Activated naive CD4-positive, alpha-beta T cell treated with anti-CD3 and anti-CD28 coated beads, Interleukin-2, amount 50 U/mL, for 24 hours (primary cell): ENCODE measurements around the gene AJAP1.

Experiments used
- H3K27ac Mint-ChIP-seq: one replicate; pipeline ENCODE4 v1.8.0; 2021; ENCODE audit warnings: mild to moderate bottlenecking, mixed read lengths
- H3K27me3 Mint-ChIP-seq: one replicate; pipeline ENCODE4 v1.8.0; 2021; ENCODE audit warnings: mixed read lengths
- H3K36me3 Mint-ChIP-seq: one replicate; pipeline ENCODE4 v1.8.0; 2021; ENCODE audit warnings: mixed read lengths
- H3K4me1 Mint-ChIP-seq: one replicate; pipeline ENCODE4 v1.8.0; 2021; ENCODE audit warnings: mixed read lengths
- H3K4me3 Mint-ChIP-seq: one replicate; pipeline ENCODE4 v1.8.0; 2021; ENCODE audit warnings: mild to moderate bottlenecking, mixed read lengths
- H3K9me3 Mint-ChIP-seq: one replicate; pipeline ENCODE4 v1.8.0; 2021; ENCODE audit warnings: mixed read lengths

AJAP1 gene

GRCh38 chr1:4796161-4797015 is 142.0 kb downstream of the AJAP1 start:
- H3K4me3 Mint-ChIP-seq, result no peak overlapping the region
- no peak overlapping the region for H3K27ac Mint-ChIP-seq
- H3K36me3 Mint-ChIP-seq, result no peaks in the 10 kb centered on the region
- H3K9me3 Mint-ChIP-seq, result no peaks in the 10 kb centered on the region
- H3K27me3 Mint-ChIP-seq, result peaks cover 11% of the 10 kb centered on the region
- no peaks in the 10 kb centered on the region for H3K4me1 Mint-ChIP-seq

GRCh38 chr1:4797016-4797410 is 142.6 kb downstream of the AJAP1 start:
- no peaks in the 10 kb centered on the region for H3K9me3 Mint-ChIP-seq
- no peaks in the 10 kb centered on the region for H3K4me1 Mint-ChIP-seq
- H3K27me3 Mint-ChIP-seq, result peaks cover 11% of the 10 kb centered on the region
- H3K4me3 Mint-ChIP-seq, result no peak overlapping the region
- H3K27ac Mint-ChIP-seq, result no peak overlapping the region
- H3K36me3 Mint-ChIP-seq, result no peaks in the 10 kb centered on the region

GRCh38 chr1:4797429-4797828 is 143.0 kb downstream of the AJAP1 start:
- Mint-ChIP-seq H3K9me3 (no peaks in the 10 kb centered on the region), H3K36me3 (no peaks in the 10 kb centered on the region), H3K27ac (no peak overlapping the region), H3K4me1 (no peaks in the 10 kb centered on the region), H3K27me3 (peaks cover 11% of the 10 kb centered on the region), H3K4me3 (no peak overlapping the region)

GRCh38 chr1:4801192-4801924 is 146.9 kb downstream of the AJAP1 start:
- Mint-ChIP-seq H3K9me3 (peaks cover 8% of the 10 kb centered on the region), H3K4me1 (no peaks in the 10 kb centered on the region), H3K27ac (no peak overlapping the region), H3K4me3 (no peak overlapping the region), H3K36me3 (no peaks in the 10 kb centered on the region), H3K27me3 (peaks cover 31% of the 10 kb centered on the region)

GRCh38 chr1:4802024-4802423 is 147.6 kb downstream of the AJAP1 start:
- Mint-ChIP-seq H3K27ac (no peak overlapping the region), H3K27me3 (peaks cover 31% of the 10 kb centered on the region)

GRCh38 chr1:4803335-4803734 is 148.9 kb downstream of the AJAP1 start:
- Mint-ChIP-seq H3K36me3 (no peaks in the 10 kb centered on the region), H3K27me3 (peaks cover 31% of the 10 kb centered on the region), H3K4me1 (no peaks in the 10 kb centered on the region), H3K27ac (no peak overlapping the region), H3K4me3 (no peak overlapping the region), H3K9me3 (peaks cover 8% of the 10 kb centered on the region)

More at GRCh38 chr1:4802024-4802423, 147.6 kb downstream of the AJAP1 start:
- no peak overlapping the region for H3K4me3 Mint-ChIP-seq
- H3K9me3 Mint-ChIP-seq, result peaks cover 8% of the 10 kb centered on the region
- no peaks in the 10 kb centered on the region for H3K4me1 Mint-ChIP-seq
- no peaks in the 10 kb centered on the region for H3K36me3 Mint-ChIP-seq

- Mint-ChIP-seq H3K27ac (no peak overlapping the region), H3K27me3 (peaks cover 32% of the 10 kb centered on the region), H3K4me3 (no peak overlapping the region), H3K9me3 (peaks cover 8% of the 10 kb centered on the region), H3K36me3 (peaks cover 1% of the 10 kb centered on the region), H3K4me1 (no peaks in the 10 kb centered on the region)
Observed at GRCh38 chr1:4805987-4806386, 151.6 kb downstream of the AJAP1 start.

GRCh38 chr1:4820543-4820942 is 166.1 kb downstream of the AJAP1 start:
- Mint-ChIP-seq H3K4me3 (no peak overlapping the region), H3K4me1 (no peaks in the 10 kb centered on the region), H3K36me3 (no peaks in the 10 kb centered on the region), H3K9me3 (no peaks in the 10 kb centered on the region), H3K27me3 (peaks cover 3% of the 10 kb centered on the region), H3K27ac (no peak overlapping the region)

- H3K27ac Mint-ChIP-seq, result no peak overlapping the region
- no peaks in the 10 kb centered on the region for H3K36me3 Mint-ChIP-seq
- no peaks in the 10 kb centered on the region for H3K4me1 Mint-ChIP-seq
- peaks cover 2% of the 10 kb centered on the region for H3K27me3 Mint-ChIP-seq
- H3K9me3 Mint-ChIP-seq, result no peaks in the 10 kb centered on the region
- H3K4me3 Mint-ChIP-seq, result no peak overlapping the region
Observed at GRCh38 chr1:4825800-4826450, 171.5 kb downstream of the AJAP1 start.

GRCh38 chr1:4830707-4831106 is 176.3 kb downstream of the AJAP1 start:
- H3K4me1 Mint-ChIP-seq, result no peaks in the 10 kb centered on the region

GRCh38 chr1:4836574-4836973 is 182.2 kb downstream of the AJAP1 start:
- H3K9me3 Mint-ChIP-seq, result peaks cover 9% of the 10 kb centered on the region
- H3K27ac Mint-ChIP-seq, result no peak overlapping the region
- no peaks in the 10 kb centered on the region for H3K4me1 Mint-ChIP-seq
- no peak overlapping the region for H3K4me3 Mint-ChIP-seq
- H3K27me3 Mint-ChIP-seq, result peaks cover 11% of the 10 kb centered on the region
- H3K36me3 Mint-ChIP-seq, result no peaks in the 10 kb centered on the region

More at GRCh38 chr1:4830707-4831106, 176.3 kb downstream of the AJAP1 start:
- H3K4me3 Mint-ChIP-seq, result no peak overlapping the region
- H3K36me3 Mint-ChIP-seq, result no peaks in the 10 kb centered on the region
- H3K27me3 Mint-ChIP-seq, result peaks cover 4% of the 10 kb centered on the region
- H3K9me3 Mint-ChIP-seq, result peaks cover 4% of the 10 kb centered on the region
- no peak overlapping the region for H3K27ac Mint-ChIP-seq

- H3K36me3 Mint-ChIP-seq, result no peaks in the 10 kb centered on the region
- no peak overlapping the region for H3K27ac Mint-ChIP-seq
- H3K4me3 Mint-ChIP-seq, result no peak overlapping the region
- H3K27me3 Mint-ChIP-seq, result peaks cover 12% of the 10 kb centered on the region
- H3K9me3 Mint-ChIP-seq, result peaks cover 9% of the 10 kb centered on the region
- no peaks in the 10 kb centered on the region for H3K4me1 Mint-ChIP-seq
Observed at GRCh38 chr1:4837031-4837600, 182.7 kb downstream of the AJAP1 start.

- peaks cover 12% of the 10 kb centered on the region for H3K27me3 Mint-ChIP-seq
- peaks cover 9% of the 10 kb centered on the region for H3K9me3 Mint-ChIP-seq
- H3K27ac Mint-ChIP-seq, result no peak overlapping the region
- no peaks in the 10 kb centered on the region for H3K4me1 Mint-ChIP-seq
- H3K4me3 Mint-ChIP-seq, result no peak overlapping the region
- no peaks in the 10 kb centered on the region for H3K36me3 Mint-ChIP-seq
Observed at GRCh38 chr1:4837752-4838151, 183.3 kb downstream of the AJAP1 start.

GRCh38 chr1:4838231-4838630 is 183.8 kb downstream of the AJAP1 start:
- H3K9me3 Mint-ChIP-seq, result peaks cover 8% of the 10 kb centered on the region
- no peaks in the 10 kb centered on the region for H3K4me1 Mint-ChIP-seq
- H3K27ac Mint-ChIP-seq, result no peak overlapping the region
- H3K27me3 Mint-ChIP-seq, result peaks cover 12% of the 10 kb centered on the region
- no peaks in the 10 kb centered on the region for H3K36me3 Mint-ChIP-seq
- H3K4me3 Mint-ChIP-seq, result no peak overlapping the region
